ENCODE measurements around the gene PRR14L.

PRR14L gene

DNA sequence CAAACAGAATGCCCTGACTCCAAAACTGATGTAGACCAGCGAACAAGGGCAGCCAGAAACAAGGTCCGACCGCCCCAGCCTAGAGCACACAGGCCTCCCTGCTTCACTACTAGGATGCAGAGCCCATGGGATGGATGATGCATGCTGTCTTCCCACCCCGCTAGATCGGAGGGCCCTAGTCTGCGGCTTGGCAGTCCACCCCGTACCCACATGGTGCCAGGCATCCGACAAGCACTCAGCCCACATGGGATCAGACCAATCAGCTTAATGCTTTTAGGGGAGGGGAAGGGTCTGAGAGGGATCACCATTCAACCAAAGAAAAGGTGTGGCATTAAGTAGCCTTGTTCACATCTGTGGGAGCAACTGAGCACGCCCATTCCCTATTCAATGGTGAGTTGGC is 118.5 kb downstream of the PRR14L start:
- peak overlapping the region; percentile 78 to 91 for H3K4me3 ChIP-seq (replicated peaks in 1 of 2; ENCODE audit: low read depth in 2 of 2, low read length in 2 of 2)
- DNase-seq (ENCODE audit: low read depth in 2 of 2): no peak
- TF ChIP-seq, protein P1, sequence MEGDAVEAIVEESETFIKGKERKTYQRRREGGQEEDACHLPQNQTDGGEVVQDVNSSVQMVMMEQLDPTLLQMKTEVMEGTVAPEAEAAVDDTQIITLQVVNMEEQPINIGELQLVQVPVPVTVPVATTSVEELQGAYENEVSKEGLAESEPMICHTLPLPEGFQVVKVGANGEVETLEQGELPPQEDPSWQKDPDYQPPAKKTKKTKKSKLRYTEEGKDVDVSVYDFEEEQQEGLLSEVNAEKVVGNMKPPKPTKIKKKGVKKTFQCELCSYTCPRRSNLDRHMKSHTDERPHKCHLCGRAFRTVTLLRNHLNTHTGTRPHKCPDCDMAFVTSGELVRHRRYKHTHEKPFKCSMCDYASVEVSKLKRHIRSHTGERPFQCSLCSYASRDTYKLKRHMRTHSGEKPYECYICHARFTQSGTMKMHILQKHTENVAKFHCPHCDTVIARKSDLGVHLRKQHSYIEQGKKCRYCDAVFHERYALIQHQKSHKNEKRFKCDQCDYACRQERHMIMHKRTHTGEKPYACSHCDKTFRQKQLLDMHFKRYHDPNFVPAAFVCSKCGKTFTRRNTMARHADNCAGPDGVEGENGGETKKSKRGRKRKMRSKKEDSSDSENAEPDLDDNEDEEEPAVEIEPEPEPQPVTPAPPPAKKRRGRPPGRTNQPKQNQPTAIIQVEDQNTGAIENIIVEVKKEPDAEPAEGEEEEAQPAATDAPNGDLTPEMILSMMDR (IDR thresholded peaks at IDR 0.05; ENCODE audit: low read depth, low read length): no peak

Data from cardiac fibroblast (primary cell).